HG03097 (cell line): Measurements from ENCODE around the gene HS3ST1.
"Not testable (repeated sequence)": the region's sequence is repeated elsewhere in the genome, so short reads cannot be mapped to it uniquely, and the experiment has no call there.

Experiments
- ATAC-seq: cut with Tn5 transposase; IDR thresholded peaks from one replicate; pipeline ENCODE4 v1.9.1; 2021; ENCODE audit not compliant: unreplicated experiment, low FRiP score

HS3ST1 gene

DNA sequence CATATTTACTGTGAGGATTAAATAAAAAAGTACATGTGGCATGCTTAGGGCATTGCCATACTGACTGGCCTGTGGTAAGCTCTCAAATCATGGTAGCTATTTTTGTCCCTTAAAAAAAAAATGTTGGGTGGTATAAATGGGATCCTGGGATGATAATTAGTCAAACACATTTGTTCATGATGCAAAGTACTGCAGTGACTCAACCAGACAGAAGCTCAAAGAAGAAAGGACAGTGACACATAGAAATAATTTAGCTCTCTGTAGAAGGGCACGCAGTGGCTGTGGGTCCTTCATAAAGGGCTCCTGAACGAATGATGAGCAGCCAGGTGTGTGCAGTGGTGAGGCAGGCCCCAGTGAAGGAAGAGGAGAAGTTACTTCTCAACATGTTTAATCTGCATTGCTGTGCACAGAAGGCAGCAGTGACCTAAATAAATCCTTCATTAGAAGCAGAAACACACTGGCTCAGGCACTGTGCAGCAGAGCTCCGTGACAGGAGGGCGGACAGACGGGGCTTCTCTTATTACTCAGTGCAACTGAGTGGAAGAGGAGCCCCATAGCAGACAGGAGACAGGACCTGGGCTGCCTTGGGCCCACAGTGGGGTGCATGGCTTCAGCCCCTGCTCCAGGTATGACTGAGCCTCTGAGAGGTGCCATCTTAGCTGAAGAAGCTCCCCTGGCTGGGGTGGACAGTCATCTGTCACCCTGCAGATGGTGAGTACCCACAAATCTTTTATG lies 20.3 kb downstream of the HS3ST1 start:
- ATAC-seq: no peak

DNA sequence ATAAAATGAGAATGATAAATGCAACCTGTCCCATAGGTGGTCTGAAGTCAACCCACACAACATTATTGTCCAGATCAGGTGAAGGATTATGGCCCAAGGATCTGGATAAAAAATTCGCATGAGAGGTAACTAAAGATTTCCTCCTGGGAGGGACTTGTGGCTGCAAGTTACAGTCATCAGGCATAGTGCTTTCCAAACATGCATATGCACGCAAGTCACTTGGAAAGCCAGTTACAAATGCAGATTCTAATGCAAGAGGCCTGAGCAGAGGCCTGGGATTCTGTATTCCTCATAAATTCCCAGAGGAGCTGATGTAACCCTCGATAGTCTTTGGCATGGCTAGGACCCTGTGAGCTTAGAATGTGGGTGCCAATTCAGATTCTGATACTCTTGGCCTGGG lies 21.1 kb downstream of the HS3ST1 start:
- ATAC-seq: no peak

DNA sequence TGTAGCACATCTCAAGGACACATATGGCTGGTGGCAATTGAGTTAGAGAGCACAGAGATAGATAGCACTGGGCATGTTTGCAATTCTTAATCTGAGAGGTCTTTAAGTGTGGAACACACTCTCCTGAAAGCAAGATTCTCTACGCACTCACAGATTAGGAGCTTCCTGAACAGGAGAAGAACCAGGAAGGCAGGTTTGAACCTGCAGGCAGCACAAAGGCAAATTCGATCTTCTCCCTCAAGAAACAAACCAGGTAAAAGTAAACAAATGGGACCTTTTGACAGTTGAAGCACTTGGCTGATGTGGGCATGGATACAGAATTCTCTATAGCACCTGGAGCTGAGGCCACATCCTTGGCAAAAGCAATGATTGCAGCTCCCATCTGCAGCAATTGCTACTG lies 24.3 kb downstream of the HS3ST1 start:
- no peak for ATAC-seq

DNA sequence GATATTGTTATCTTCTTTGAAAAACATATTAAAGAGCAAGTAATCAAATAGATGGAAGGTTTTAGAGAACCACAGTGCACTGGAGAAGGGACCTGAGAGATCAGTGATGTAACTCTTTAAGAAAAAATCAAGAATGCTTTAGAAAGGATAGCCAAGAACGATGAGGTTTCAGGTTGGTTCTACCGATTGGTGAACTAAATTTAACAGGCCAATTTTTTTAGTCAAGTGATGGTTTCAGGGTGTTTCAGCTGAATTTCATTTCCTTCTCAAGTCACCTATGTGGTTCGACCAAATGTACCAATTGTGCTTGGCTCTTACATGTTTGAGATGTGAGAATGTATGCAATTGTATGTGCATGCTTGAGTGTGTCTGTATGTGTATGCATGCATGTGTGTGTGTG lies 26.5 kb downstream of the HS3ST1 start:
- ATAC-seq: no peak

DNA sequence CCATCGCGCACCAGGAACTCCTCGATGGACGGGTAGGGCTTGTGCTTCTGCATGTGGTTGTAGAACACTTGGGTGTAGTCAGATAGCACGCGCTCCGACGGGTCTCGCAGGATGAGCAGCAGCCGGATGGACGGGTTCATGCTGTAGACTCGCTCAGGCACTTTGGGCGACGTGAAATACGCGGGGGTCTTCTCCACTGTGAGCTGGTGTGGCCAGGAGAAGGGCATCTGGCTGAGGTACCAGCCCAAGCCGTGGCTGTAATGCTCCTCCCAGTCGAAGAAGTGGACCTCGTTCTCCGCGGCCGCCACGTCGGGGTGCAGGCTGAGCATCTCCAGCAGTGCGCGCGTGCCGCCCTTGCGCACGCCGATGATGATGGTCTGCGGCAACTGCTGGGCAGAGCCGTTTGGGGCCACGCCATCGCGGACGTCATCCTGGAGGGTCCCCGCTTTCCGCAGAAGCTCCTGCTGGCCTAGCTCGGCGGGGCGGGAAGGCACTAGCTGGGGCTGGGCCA lies 29.2 kb downstream of the HS3ST1 start:
- no peak for ATAC-seq

DNA sequence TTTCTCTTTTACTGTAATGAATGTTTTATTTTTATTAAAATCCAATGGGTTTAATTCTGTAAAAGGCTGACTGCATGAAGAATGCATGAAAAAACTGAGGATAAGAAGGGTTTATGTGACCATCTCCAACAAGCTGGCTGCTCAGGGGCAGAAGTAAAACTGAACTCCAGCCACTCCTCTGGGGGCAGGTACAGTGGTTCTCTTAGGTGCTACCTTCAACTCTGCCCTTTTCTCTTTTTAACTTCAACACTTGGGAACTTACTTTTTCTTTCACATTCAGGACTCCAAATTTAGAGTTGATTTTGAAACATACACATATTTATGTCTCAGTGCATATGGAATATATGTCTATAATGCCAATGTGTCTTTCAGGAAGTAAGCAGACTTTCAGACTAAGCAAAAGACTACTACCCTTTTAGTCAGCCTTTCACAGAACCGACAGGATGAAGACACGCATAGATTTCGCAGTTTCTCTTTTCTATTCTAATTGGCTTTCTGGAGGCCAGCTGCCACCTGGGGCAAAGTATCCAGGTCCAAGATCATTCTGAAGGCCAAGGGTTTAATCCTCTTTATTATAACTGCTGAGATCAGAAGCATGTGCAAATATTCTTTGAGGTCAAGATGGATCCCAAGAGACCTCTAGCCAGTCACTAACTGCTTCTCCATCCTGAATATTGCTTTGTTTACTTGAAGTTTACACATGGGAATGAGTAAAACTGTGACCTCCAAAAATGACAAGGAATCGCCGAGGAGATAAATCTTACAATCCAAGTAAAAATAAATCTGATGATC lies 30.7 kb downstream of the HS3ST1 start:
- peak; percentile 65 for ATAC-seq

DNA sequence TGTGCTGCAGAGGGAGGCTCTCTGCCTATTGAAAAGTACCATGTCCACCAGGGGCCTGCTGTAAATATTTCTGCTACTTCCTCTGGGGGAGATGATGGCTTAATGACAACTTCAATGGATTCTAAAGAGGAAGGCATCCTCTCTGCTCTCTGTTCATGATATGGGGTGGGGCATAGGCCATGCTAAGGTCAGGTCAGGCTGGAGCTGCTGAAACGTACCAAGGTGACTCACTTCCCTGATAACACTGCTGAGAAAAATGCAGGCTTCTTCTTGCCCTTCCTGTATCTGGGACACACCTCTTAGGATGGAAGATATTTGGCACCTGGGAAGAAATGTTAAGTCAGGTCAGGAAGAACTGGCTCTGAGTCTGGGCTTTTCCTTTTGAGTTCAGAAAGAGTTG lies 31.5 kb downstream of the HS3ST1 start:
- ATAC-seq: no peak

DNA sequence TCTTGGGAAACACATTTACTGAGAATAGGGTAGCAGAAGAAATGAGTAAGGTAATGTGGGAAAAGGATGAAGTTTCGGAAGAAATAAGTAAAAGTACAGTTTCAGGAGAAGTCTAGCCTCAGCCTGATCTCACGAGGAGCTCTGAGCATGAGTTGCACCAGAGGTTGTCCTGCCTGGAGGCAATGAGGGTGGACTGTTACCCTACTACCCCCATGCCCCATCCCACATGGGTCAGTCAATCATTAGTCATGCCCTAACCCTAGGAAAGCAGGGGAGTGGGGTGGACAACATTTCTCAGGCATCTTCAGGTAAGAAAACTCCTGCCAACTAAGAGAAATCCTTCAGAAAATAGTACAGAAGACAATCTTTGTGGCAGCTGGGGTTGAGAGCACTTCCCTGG lies 35.1 kb downstream of the HS3ST1 start:
- ATAC-seq: no peak

DNA sequence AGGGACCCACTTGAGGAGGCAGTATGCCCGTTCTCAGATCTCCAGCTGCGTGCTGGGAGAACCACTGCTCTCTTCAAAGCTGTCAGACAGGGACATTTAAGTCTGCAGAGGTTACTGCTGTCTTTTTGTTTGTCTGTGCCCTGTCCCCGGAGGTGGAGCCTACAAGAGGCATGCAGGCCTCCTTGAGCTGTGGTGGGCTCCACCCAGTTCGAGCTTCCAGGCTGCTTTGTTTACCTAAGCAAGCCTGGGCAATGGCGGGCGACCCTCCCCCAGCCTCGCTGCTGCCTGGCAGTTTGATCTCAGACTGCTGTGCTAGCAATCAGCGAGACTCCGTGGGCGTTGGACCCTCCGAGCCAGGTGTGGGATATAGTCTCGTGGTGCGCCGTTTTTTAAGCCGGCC lies 44.6 kb downstream of the HS3ST1 start:
- ATAC-seq: not testable (repeated sequence)

DNA sequence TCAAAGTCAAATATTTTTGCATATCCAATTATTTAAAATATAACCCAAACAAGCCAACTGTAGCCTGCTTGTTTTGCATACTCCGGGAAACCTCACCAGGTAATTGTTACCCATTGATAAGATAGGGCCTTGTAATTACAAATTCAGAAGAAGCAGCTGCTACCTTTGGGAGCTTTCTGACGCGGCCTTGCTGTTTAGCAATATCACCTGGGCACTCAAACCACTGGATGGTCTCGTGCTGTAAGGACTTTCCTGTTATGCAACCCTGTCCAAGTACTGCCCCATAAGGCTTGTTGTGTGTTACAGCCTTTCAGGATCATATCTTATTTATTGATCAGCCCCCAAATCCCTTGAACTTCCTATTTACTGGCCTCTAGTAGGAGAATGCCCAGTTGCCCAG lies 52.1 kb downstream of the HS3ST1 start:
- no peak for ATAC-seq

DNA sequence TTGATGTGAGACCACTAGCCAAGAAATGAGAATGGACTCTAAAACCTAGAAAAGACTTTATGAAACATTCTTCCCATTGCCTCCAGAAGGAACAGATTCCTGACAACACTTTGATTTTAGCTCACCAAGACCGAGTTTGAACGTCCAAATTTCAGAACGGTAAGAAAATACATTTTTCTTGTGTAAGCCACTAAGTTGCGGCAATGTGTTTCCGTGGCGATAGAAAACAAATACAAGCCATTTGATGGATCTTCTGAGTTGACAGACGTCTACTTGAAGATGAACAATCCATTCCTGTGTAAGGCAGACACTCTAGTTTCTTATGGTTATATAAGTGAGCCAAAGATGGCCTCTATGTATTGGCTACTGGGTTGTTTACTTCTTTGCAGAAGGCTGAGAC lies 52.5 kb downstream of the HS3ST1 start:
- ATAC-seq: no peak

DNA sequence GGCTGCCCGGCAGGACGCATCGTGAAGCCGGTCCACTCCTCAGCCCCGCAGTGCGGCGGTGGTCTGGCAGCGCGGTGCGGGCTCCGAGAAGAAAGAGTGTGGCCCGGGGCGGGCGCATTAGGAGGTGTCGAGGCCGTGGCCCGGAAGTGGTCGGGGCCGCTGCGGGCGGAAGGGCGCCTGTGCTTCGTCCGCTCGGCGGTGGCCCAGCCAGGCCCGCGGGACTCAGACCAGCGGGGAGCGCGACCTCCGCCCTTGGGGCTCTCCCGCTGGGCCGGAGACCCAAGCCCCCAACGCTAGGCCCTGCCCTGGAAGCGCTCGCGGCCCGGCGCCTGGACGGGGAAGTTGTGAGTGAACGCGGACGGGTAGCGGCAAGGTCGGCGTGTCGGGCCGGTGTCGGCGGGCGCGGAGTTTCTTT lies 60.0 kb downstream of the HS3ST1 start:
- no peak for ATAC-seq

DNA sequence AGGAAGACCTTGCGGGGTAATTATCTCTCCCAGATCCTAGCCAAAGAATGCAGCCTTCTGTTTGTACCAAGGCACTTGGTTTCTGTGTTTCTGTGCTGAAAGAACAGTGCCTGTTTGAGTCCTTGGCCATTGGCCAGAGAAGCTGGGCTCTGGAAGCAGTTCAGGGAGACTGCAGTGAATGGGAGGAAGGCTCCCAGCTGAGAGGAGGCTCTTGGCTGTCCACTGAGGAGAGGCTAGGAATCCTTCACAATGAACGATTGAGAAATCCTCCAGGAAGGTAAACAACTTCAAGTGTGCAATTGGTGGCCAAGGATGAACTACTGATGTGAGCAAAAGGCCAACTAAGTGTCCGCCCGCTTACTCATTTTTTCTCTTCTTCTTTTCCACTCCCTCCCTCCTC lies 61.3 kb downstream of the HS3ST1 start:
- ATAC-seq: no peak

DNA sequence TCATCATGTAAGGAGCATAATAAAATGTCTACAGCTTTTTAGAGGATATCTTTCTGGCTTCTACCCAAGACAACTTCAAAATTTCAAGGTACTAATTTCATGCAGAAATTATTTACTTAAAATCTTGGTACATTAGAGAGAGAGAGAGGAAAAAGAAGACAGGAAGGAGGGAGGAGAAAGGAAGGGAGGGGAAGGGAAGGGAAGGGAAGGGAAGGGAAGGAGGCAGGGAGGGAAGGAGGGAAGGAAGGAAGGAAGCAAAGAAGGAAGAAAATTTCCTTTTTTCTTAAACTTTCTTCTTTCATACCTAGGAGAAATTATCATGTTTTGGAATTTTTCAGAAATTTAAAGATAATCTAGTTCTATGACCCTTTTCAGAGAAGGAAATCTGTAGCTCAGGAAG lies 61.8 kb downstream of the HS3ST1 start:
- ATAC-seq: no peak

DNA sequence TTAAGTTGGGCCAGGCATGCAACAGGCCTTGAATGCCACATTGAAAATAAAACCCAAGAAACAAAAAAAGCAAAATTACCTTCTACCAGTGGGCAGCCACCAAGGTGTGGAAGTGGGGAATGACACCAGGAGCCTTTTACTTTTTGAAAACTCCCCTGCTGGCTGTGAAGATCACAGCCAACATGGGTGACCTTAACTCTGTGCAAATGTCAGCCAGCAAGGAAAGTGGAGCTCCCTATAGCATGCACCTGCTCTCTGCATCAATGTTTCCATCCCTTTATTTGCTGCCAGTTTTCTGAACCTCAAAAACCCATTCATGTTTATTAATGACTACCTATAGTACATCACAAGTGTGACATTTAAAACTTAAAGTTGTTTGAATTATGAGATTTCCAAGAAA lies 63.7 kb downstream of the HS3ST1 start:
- no peak for ATAC-seq

DNA sequence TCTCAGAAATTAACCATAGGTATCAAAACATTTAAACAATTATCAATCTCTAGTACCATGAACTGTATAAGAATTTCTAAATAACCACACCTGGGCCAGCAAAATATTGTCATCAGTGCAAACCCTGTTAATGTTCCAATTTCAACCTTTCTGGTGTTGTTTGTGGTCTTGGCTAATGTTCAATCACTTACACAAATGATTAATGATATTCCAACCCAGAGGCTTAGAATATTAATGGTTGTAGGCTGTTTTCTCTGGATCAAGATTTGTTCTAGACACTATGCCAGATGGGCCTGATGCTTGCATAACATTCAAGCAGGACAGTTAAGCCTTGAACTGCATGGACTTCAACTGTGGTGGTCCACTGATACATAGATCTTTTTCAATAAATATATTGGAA lies 69.1 kb downstream of the HS3ST1 start:
- ATAC-seq: no peak

DNA sequence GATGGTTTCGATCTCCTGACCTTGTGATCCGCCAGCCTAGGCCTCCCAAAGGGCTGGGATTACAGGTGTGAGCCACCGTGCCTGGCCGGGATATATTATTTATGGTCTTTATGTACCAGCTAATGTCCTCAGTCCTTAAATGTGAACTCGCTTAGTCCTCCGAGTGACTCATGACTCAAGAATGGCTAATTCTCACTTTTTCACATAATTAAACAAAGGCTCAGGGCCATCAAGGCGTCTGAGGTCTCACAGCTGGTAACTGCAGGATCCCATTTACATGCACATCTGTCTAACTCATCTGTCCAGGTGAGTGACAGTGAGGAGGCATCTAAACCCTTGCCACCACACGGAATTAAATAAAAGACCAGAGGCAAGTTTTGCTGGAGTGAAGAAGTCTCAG lies 73.5 kb downstream of the HS3ST1 start:
- no peak for ATAC-seq

DNA sequence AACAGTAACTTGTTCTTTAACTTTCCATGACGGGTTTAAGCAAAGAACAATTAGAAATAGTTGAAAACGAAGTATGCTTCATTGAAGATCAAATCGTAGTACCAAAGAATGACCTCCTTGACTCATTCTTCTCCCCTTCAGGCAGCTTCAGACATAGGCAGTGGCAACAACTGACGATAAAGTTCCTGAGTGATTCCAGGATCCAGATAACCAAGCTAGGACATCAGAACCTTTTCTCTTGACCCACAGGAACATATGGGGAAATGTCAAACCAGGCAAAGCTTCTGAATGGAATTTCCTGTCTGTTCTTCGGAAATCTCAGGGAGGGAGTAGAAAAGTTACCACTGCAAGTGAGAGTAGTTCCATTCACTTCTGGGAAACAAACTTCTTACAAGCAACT lies 74.2 kb downstream of the HS3ST1 start:
- ATAC-seq: no peak

DNA sequence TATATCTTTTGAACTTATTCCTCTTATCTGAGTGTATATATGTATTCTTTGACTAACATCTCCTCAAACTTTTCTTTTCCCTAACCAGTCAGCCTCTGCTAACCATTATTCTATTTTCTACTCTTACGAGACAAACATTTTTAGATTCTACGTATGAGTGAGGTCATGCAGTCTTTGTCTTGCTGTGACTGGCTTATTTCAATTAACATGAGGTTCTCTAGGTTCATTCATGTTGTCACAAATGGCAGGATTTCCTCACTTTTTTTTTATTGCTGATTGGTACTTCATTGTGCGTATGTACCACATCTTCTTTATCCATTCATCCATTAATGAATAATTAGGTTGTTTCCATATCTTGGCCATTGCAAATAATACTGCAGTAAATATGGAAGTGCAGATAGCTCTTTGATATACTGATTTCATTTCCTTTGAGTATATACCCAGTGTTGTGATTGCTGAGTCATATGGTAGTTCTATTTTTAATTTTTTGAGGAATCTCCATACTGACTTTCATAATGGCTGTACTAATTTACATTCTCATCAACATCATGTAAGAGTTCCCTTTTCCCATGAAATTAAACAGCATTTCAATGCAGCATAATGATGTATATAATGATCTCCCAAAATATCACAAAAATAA lies 80.1 kb downstream of the HS3ST1 start:
- ATAC-seq: no peak

DNA sequence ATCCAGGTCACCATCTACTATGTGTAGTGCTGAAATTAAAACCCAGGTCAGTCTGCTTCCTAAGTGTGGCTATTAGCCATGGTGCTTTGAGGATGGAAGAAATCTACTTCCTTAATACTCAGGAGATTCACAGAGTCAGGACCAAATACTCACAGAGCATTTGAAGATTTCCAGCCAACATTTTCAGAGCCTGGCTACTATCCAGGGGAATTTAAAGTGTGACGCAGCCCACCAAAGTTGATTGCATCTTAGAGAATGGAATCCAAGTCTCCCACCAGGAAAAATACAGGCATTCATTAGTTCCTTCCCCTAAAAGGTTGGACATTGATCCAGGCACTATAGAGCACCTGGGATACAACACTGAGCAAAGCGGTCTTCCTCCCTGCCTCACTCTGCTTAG lies 83.8 kb downstream of the HS3ST1 start:
- no peak for ATAC-seq

DNA sequence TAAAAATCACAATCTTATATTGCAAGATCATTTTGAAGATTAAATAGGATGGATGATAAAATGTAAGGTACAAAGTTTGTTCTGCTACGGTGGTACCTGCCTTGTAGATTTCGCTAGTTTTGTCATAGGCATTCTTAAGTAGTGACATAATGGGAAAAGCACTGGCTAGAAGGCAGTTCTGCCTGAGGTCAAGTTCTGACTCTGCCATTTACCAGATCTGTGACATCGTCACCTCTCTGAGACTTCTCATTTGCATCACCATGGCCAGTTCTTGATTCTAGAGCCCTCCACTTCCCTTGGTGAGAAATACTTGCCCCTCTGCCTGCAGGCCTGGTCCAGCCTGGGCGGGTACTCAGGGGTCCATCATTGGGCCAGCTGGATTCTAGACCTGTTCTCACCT lies 85.2 kb downstream of the HS3ST1 start:
- ATAC-seq: no peak
